GM19397 (cell line): ENCODE results near the gene THTPA.
"Not testable (repeated sequence)": the region's sequence is repeated elsewhere in the genome, so short reads cannot be mapped to it uniquely, and the experiment has no call there.

ENCODE experiments used
- ATAC-seq: cut with Tn5 transposase; IDR thresholded peaks from one replicate; pipeline ENCODE4 v1.9.1; 2021; ENCODE audit warnings: mild to moderate bottlenecking, moderate library complexity; ENCODE audit not compliant: unreplicated experiment

Gene THTPA

DNA sequence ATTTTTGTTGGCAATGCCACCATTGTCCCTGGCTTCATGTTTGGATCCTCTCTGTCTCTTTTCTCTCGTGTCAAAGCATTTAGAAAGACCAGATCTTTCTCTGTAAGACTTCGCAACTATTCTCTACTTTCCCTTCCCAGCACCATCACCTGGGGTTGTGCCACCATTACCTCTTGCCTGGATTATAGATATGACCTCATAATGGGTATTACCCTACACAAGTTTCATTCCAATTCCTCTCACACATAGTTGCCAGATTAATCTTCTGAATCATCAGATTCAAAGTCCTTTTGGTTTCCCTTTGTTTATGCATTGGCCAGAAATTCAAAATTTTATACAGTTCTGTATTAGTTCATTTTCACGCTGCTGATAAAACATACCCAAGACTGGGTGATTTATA, 52.9 kb downstream of the THTPA start:
- no peak for ATAC-seq

DNA sequence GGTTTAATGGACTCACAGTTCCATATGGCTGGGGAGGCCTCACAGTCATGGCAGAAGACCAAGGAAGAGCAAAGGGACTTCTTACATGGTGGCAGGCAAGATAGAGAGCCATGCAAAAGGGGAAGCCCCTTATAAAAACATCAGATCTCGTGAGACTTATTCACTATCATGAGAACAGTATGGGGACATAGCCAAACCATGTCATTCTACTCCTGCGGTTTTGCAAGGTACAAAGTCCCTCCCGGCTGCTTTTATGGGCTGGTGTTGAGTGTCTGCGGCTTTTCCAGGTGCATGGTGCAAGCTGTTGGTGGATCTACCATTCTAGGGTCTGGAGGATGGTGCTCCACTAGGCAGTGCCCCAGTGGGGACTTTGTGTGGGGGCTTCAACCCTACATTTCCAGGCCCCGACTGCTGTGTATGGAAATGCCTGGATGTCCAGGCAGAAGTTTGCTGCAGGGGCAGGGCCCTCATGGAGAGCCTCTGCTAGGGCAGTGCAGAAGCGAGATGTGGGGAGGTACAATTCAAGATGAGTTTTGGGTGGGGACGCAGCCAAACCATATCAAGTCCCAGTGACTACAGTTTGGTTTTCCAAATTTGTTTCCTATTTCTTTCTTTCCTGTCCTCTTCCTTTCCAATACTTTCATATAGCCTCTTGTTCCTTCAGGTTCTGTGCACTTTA, 53.5 kb downstream of the THTPA start:
- not testable (repeated sequence) for ATAC-seq
